ENCODE measurements around the gene CAMTA1.

DNA sequence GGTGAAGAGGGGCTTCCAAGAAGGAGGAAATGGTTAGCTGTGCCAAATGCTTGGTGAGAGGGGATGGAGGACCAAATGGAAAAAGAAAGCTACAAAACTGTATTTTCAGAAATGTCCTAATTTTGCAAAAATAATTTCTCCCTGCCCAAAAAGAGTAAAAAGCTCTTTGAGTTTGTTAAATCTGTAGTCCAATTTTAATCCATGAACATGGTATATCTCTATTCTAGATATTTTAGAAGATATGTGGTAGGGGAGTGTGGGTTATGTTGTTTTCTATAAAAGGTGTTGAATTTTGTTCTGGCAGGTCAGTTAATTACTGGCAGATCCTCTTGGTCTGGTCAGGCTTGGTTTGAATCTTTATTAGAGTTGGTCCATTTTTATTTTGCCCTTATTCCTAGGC lies 511.7 kb downstream of the CAMTA1 start:
- TF ChIP-seq, protein P1, sequence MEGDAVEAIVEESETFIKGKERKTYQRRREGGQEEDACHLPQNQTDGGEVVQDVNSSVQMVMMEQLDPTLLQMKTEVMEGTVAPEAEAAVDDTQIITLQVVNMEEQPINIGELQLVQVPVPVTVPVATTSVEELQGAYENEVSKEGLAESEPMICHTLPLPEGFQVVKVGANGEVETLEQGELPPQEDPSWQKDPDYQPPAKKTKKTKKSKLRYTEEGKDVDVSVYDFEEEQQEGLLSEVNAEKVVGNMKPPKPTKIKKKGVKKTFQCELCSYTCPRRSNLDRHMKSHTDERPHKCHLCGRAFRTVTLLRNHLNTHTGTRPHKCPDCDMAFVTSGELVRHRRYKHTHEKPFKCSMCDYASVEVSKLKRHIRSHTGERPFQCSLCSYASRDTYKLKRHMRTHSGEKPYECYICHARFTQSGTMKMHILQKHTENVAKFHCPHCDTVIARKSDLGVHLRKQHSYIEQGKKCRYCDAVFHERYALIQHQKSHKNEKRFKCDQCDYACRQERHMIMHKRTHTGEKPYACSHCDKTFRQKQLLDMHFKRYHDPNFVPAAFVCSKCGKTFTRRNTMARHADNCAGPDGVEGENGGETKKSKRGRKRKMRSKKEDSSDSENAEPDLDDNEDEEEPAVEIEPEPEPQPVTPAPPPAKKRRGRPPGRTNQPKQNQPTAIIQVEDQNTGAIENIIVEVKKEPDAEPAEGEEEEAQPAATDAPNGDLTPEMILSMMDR (IDR thresholded peaks at IDR 0.05), result no peak
- TF ChIP-seq POLR2A (IDR thresholded peaks at IDR 0.05), result no peak
